NCI-H2227 (cell line): ENCODE data around the gene HES4.
A peak's percentile ranks its signal among the peaks of the same experiment; 100 is the strongest.
"Not testable (repeated sequence)": the region's sequence is repeated elsewhere in the genome, so short reads cannot be mapped to it uniquely, and the experiment has no call there.

ENCODE experiments used
- DNase-seq: peaks from one replicate; lab custom pipeline; 2025; ENCODE audit not compliant: unreplicated experiment; lab: John Stamatoyannopoulos, UW

The HES4 gene

GRCh38 chr1:1019122-1019999 lies 19.5 kb upstream of the HES4 start:
- DNase-seq, result peak; percentile 92

GRCh38 chr1:1018321-1018685 lies 18.4 kb upstream of the HES4 start:
- not testable (repeated sequence) for DNase-seq

DNA sequence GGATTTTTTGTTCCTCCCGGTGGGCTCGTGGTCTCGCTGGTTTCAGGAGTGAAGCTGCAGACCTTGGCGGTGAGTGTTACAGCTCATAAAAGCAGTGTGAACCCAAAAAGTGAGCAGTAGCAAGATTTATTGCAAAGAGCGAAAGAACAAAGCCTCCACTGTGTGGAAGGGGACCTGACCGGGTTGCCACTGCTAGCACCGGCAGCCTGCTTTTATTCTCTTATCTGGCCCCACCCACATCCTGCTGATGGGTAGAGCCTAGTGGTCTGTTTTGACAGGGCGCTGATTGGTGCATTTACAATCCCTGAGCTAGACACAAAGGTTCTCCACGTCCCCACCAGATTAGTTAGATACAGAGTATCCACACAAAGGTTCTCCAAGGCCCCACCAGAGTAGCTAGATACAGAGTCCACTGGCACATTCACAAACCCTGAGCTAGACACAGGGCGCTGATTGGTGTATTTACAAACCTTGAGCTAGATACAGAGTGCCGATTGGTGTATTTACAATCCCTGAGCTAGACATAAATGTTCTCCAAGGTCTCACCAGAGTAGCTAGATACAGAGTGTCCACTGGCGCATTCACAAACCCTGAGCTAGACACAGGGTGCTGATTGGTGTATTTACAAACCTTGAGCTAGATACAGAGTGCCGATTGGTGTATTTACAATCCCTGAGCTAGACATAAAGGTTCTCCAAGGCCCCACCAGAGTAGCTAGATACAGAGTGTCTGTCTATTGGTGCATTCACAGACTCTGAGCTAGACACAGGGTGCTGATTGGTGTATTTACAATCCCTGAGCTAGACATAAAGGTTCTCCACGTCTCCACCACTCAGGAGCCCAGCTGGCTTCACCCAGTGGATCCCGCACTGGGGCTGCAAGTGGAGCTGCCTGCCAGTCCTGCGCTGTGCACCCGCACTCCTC lies 17.8 kb upstream of the HES4 start:
- DNase-seq, result not testable (repeated sequence)

DNA sequence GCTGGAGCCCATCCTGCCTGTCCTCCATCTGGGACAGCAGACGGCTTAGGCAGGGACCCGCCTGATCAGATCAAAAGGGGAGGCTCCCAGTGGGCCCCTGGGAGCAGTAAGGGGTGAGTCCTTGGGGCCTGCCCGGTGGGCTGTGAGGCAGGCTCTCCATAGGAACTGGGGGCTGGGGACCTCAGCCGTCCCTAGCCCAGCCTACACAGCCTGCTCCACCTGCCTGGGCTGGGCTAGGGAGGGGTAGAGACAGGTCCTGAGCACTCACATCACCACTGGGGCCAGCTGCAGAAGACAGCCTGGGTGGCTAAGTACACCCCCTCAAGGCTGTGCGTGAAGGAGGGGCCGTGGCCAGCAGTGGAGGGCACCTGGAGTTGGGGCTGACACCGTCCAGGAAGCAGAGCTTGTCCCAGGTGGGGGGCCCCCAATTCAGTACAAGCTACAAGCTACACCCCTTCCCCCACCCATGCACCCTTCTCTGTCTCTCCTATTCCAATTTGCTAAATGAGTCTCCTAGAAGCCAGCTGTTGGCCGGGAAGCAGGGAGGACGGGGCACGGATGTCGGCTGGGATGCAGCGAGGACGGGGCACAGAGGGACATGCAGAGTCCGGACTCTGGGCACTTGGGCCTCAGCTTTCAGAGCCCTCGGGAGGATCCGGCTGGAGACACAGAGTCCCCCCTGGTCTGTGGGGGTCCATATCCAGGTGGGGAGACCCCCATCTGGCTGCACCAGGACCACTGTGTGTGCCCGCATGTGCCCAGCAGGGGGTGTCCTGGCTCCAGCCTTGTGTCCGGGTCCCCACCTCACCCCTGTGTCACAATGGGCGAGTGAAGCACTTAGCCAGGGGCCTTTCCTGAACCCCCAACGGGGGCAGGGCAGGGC lies 15.1 kb upstream of the HES4 start:
- DNase-seq, result peak; percentile 38

DNA sequence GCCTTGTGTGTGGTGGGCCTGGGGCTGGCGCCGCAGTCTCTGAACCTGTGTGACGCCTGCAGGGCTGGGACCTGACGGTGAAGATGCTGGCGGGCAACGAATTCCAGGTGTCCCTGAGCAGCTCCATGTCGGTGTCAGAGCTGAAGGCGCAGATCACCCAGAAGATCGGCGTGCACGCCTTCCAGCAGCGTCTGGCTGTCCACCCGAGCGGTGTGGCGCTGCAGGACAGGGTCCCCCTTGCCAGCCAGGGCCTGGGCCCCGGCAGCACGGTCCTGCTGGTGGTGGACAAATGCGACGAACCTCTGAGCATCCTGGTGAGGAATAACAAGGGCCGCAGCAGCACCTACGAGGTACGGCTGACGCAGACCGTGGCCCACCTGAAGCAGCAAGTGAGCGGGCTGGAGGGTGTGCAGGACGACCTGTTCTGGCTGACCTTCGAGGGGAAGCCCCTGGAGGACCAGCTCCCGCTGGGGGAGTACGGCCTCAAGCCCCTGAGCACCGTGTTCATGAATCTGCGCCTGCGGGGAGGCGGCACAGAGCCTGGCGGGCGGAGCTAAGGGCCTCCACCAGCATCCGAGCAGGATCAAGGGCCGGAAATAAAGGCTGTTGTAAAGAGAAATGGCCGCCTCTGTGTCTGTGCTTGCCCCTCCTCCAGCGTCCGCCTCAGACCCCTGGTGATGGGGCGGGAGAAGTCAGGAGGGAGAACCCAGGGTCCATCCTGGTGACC lies 14.2 kb upstream of the HES4 start:
- peak; percentile 83 for DNase-seq

GRCh38 chr1:1013105-1013921 lies 13.4 kb upstream of the HES4 start, which contains the start of gene ISG15:
Gene ISG15 (plus strand): TSS chr1:1013497. CDS start chr1:1013574, 77 bp downstream.
- DNase-seq, result peak; percentile 91

DNA sequence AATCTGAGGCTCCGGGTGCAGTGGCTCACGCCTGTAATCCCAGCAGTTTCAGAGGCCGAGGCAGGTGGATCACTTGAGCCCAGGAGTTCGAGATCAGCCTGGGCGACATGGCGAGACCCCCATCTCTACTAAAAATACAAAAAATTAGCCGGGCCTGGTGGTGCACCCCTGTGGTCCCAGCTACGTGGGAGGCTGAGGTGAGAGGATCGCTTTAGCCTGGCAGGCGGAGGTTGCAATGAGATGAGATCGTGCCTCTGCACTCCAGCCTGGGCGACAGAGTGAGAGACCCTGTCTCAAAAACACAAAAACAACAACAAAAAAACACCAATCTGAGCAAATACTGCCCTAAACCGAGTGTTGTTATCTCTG lies 12.8 kb upstream of the HES4 start:
- DNase-seq, result not testable (repeated sequence)

DNA sequence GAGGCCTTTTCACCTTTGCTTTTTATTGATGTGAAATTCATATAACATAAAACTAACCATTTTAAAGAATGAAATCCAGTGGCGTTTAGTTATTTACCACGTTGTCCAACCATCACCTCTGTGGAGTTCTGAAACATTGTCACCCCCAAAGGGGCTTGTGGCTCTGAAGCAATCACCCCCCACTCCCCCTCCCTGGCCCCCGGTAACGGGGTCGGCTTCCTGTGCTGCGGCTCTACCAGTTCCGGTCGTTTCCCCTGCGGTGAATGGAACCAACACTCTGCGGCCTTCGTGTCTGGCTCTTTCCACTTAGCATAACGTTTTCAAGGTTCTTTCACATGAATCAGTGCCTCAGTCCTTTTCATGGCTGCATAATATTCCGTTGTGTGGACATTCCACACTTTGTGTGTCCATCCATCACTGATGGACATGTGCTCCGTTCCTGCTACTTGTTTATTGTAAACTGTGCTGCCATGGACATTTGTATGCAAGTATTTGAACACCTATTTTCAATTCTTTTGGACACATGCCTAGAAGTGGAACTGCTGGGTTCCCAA lies 11.6 kb upstream of the HES4 start:
- no peak for DNase-seq

DNA sequence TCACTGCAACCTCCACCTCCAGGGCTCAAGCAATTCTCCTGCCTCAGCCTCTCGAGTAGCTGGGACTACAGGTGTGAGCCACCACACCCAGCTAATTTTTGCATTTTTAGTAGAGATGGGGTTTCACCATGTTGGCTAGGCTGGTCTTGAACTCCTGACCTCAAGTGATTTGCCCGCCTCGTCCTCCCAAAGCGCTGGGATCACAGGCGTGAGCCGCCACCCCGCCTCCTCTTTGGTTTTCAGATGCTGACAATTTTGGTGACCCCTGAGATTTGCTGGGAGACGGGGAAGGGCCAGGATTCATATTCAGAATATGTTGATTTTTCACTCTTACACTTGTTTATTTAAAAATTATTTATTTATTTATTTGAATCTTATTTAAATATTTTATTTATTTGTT lies 10.2 kb upstream of the HES4 start:
- not testable (repeated sequence) for DNase-seq

DNA sequence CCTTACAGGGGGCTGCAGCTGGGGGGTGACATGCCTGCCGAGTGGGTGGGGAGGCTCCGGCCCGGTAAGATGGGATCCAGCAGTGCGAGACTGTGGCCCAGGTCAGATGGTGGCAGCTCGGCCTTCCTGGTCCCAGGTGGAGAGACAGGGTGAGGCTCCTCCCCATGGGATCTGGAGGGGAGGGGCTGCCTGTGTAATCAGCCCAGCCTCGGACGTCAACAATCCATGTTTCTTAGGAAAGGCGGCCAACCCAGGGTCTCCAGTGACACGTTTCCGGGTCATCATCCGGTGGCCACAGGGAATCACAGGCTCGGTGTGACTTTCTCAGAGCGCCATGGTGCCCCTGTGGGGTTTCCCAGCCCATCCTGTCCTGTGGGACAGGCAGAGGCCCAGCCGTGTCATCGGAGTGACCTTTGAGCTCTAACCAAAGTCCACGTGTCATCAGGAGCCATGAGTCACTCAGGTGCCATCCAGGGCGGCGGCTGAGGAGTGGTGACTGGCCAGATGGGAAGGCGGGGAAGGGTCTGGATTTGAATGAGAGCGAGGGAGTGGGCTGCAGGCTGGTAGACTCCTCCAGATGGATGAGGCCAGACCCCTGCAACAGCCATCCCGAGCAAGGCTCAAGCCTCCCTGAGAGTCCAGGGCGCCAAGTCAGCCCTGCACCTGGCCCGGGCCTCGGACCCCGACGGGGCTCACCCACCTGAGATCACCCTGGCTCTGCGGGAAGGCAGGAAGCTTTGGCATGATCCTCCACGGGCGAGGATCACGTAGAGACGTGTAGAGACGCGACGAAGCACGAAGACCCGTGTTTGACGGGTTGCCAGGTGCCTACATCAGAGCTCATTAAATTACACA lies 6.6 kb upstream of the HES4 start:
- DNase-seq, result no peak

GRCh38 chr1:1005774-1006304 lies 5.9 kb upstream of the HES4 start:
- DNase-seq, result no peak

DNA sequence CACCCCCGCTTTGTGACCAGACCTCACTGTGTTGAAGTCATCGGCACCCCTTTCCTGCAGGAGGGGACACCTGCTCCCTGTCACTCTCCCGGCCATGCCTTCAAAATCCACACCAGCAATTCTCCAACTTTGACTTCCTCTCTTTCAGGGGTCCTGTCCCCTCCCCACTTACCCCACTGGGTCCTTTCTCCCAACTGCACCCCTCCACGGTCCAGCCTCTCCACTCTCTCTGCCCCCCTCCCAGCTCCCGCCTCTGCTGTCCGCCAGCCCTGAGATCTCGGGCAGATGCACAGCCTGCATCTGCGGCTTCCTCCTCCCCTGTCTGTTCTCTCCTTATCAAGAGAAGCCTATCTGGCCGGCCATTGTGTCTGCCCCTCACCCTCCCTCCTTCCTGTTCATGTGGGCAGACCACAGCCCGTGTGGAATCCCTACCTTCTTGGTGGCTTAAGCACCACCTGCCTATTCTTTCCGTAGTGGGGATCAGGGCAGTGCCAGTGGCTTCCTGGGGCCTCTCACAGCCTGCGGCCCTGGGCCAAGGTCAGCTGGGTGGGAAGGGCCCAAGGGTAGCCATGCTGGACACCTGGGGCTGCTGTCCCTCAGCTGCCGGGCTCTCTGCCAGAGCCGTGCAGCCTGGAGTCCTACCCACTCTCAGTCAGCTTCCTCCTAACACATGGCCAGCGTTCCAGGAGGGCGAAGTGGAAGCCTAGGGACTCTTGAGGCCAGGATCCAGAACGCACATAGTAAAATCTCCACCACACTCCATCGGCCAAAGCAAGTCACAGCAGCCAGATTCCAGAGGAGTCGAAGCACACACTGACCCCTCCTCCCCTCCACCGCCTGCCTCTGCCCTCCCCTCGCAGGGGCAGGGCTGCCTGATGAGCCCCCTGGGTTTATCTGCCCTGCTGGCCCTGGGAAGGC lies 5.1 kb upstream of the HES4 start:
- DNase-seq, result peak; percentile 34

DNA sequence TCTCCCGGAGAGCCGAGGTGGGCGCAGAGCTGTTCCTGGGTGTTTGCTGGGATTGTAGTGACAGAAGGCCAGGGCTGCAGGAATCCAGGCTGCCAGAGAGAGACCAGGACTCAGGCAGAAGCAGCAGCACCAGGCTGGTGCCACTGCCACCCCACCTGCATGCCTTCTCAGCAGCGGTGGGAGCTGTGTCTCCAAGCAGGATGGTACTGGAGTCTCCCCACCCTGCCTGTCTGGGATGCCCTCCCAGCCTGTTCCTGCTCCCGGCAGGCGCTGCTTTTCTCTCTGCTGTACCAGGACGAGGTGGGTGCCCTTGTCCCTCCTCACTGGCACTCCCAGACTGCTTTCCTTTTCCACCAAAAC lies 4.5 kb upstream of the HES4 start:
- no peak for DNase-seq

- no peak for DNase-seq
These were observed 3.9 kb upstream of the HES4 start for GRCh38 chr1:1003618-1004419.

GRCh38 chr1:1001057-1001783 lies 1.3 kb upstream of the HES4 start:
- DNase-seq, result no peak
